ENCODE measurements around the gene DACH1. TPM values are rescaled to one million over a fixed set of nuclear protein-coding genes. Genes with fewer than 3 reads are reported as not detected.

The DACH1 gene
- polyA plus RNA-seq, 1 donor, result 8.1 TPM

GRCh38 chr13:71624653-71625600, 242.1 kb downstream of the DACH1 start:
- DNase-seq (ENCODE audit: low read depth), result no peak

GRCh38 chr13:71621174-71622124, 245.6 kb downstream of the DACH1 start:
- DNase-seq (ENCODE audit: low read depth), result no peak

- DNase-seq (ENCODE audit: low read depth), result no peak
Measured at GRCh38 chr13:71619096-71619495, 247.9 kb downstream of the DACH1 start.

GRCh38 chr13:71618159-71618558, 248.8 kb downstream of the DACH1 start:
- DNase-seq (ENCODE audit: low read depth), result no peak

- no peak for DNase-seq (ENCODE audit: low read depth)
Measured at GRCh38 chr13:71617265-71617664, 249.7 kb downstream of the DACH1 start.

GRCh38 chr13:71613066-71613745, 253.8 kb downstream of the DACH1 start:
- no peak for DNase-seq (ENCODE audit: low read depth)

- no peak for DNase-seq (ENCODE audit: low read depth)
Measured at GRCh38 chr13:71611292-71611691, 255.7 kb downstream of the DACH1 start.

- no peak for DNase-seq (ENCODE audit: low read depth)
Measured at GRCh38 chr13:71610876-71611275, 256.1 kb downstream of the DACH1 start.

- DNase-seq (ENCODE audit: low read depth), result no peak
Measured at GRCh38 chr13:71609271-71609670, 257.7 kb downstream of the DACH1 start.

GRCh38 chr13:71607575-71607974, 259.4 kb downstream of the DACH1 start:
- DNase-seq (ENCODE audit: low read depth), result no peak

GRCh38 chr13:71606818-71607217, 260.2 kb downstream of the DACH1 start:
- DNase-seq (ENCODE audit: low read depth), result no peak

GRCh38 chr13:71605744-71606143, 261.3 kb downstream of the DACH1 start:
- no peak for DNase-seq (ENCODE audit: low read depth)

GRCh38 chr13:71603255-71603654, 263.7 kb downstream of the DACH1 start:
- no peak for DNase-seq (ENCODE audit: low read depth)

- DNase-seq (ENCODE audit: low read depth), result no peak
Measured at GRCh38 chr13:71602344-71602743, 264.7 kb downstream of the DACH1 start.

- no peak for DNase-seq (ENCODE audit: low read depth)
Measured at GRCh38 chr13:71597150-71597549, 269.9 kb downstream of the DACH1 start.

- DNase-seq (ENCODE audit: low read depth), result no peak
Measured at GRCh38 chr13:71596116-71596515, 270.9 kb downstream of the DACH1 start.

- no peak for DNase-seq (ENCODE audit: low read depth)
Measured at GRCh38 chr13:71593566-71593965, 273.4 kb downstream of the DACH1 start.

- DNase-seq (ENCODE audit: low read depth), result no peak
Measured at GRCh38 chr13:71591374-71591773, 275.6 kb downstream of the DACH1 start.

GRCh38 chr13:71590654-71591148, 276.3 kb downstream of the DACH1 start:
- DNase-seq (ENCODE audit: low read depth), result no peak

GRCh38 chr13:71589032-71589431, 278.0 kb downstream of the DACH1 start:
- no peak for DNase-seq (ENCODE audit: low read depth)

- no peak for DNase-seq (ENCODE audit: low read depth)
Measured at GRCh38 chr13:71587817-71588216, 279.2 kb downstream of the DACH1 start.

- DNase-seq (ENCODE audit: low read depth), result no peak
Measured at GRCh38 chr13:71587193-71587592, 279.8 kb downstream of the DACH1 start.

All from forelimb muscle (tissue), 1 donor.